HepG2 (cell line): ENCODE data around the gene ARHGEF40. TPM values are rescaled to one million over a fixed set of nuclear protein-coding genes. Genes with fewer than 3 reads are reported as not detected.

Experiments used
- CCDC6 ChIP-seq: sonication (generic); formaldehyde crosslinking; IDR thresholded peaks from 2 replicates; pipeline ENCODE4 v1.8.1; 2022; ENCODE audit warnings: mild to moderate bottlenecking, missing genetic modification reagents, moderate library complexity
- EEA1 ChIP-seq: sonication (generic); formaldehyde crosslinking; IDR thresholded peaks from 2 replicates; pipeline ENCODE4 v1.5.1; 2020; ENCODE audit warnings: mild to moderate bottlenecking, missing genetic modification reagents, borderline replicate concordance
- JUNB ChIP-seq: sonication (generic); formaldehyde crosslinking; IDR thresholded peaks from 2 replicates; pipeline ENCODE4 v1.8.0; 2022; ENCODE audit warnings: missing genetic modification reagents, mild to moderate bottlenecking, borderline replicate concordance
- MAFK ChIP-seq, 2 experiments: IDR thresholded peaks in 1 of 2; conservative IDR thresholded peaks in 1 of 2; 2 replicates each; pipeline ENCODE4 v1.6.1; 2011; ENCODE audit warnings: improper control_type of control experiment in 2 of 2, low read length in 2 of 2
- MYPOP ChIP-seq: sonication (generic); formaldehyde crosslinking; IDR thresholded peaks from 2 replicates; pipeline ENCODE4 v1.8.1; 2023; ENCODE audit warnings: mild to moderate bottlenecking, moderate library complexity, missing genetic modification reagents
- POLR2A ChIP-seq, 2 experiments: IDR thresholded peaks; 2 replicates each; pipeline ENCODE4 v1.6.1; 2011; ENCODE audit warnings: low read depth in 2 of 2, low read length in 2 of 2, mild to moderate bottlenecking in 1 of 2, moderate library complexity in 1 of 2; ENCODE audit not compliant: insufficient read depth in 1 of 2
- SNAPC2 ChIP-seq: sonication (generic); formaldehyde crosslinking; IDR thresholded peaks from 2 replicates; pipeline ENCODE4 v1.8.1; 2022; ENCODE audit warnings: mild to moderate bottlenecking, missing genetic modification reagents
- TBL1XR1 ChIP-seq: fragments of 150-350 bp; IDR thresholded peaks from 2 replicates; pipeline ENCODE4 v1.6.1; 2014; ENCODE audit warnings: borderline replicate concordance, low read length; ENCODE audit not compliant: partially characterized antibody
- TCF12 ChIP-seq, 2 experiments: fragments of 450-650 bp in 1 of 2; sonication (generic) in 1 of 2; formaldehyde crosslinking in 1 of 2; IDR thresholded peaks; 2 replicates each; pipeline versions ENCODE4 v1.6.1 to v1.8.0; 2017 to 2022; ENCODE audit warnings: antibody characterized with exemption in 1 of 2, mild to moderate bottlenecking in 1 of 2, missing genetic modification reagents in 1 of 2, moderate library complexity in 1 of 2
- YEATS2 ChIP-seq: sonication (generic); formaldehyde crosslinking; IDR thresholded peaks from 2 replicates; pipeline ENCODE4 v1.4.0; 2020; ENCODE audit warnings: missing genetic modification reagents, borderline replicate concordance
- ZBTB20 ChIP-seq: sonication (generic); formaldehyde crosslinking; IDR thresholded peaks from 2 replicates; pipeline ENCODE4 v1.8.1; 2023; ENCODE audit warnings: missing genetic modification reagents, low read depth, mild to moderate bottlenecking, borderline replicate concordance
- ZFX ChIP-seq: sonication (generic); formaldehyde crosslinking; IDR thresholded peaks from 2 replicates; pipeline ENCODE4 v1.4.0; 2020; ENCODE audit warnings: mild to moderate bottlenecking, low read depth, missing genetic modification reagents, moderate library complexity
- ZFY ChIP-seq: sonication (generic); formaldehyde crosslinking; IDR thresholded peaks from 2 replicates; pipeline ENCODE4 v1.4.0; 2020; ENCODE audit warnings: missing genetic modification reagents
- ZNF20 ChIP-seq: sonication (generic); formaldehyde crosslinking; IDR thresholded peaks from 2 replicates; pipeline ENCODE4 v1.4.0; 2020; ENCODE audit warnings: mild to moderate bottlenecking, moderate library complexity, missing genetic modification reagents
- ZNF3 ChIP-seq: IDR thresholded peaks from 2 replicates; pipeline ENCODE4 v1.7.0; 2017; ENCODE audit warnings: inconsistent platforms
- ZNF30 ChIP-seq: sonication (generic); formaldehyde crosslinking; IDR thresholded peaks from 2 replicates; pipeline ENCODE4 v1.5.0; 2020; ENCODE audit warnings: mild to moderate bottlenecking, missing genetic modification reagents
- ZNF547 ChIP-seq: sonication (generic); formaldehyde crosslinking; IDR thresholded peaks from 2 replicates; pipeline ENCODE4 v1.5.1; 2020; ENCODE audit warnings: mild to moderate bottlenecking, missing genetic modification reagents
- ZNF614 ChIP-seq: IDR thresholded peaks from 2 replicates; pipeline ENCODE4 v1.6.1; 2018; ENCODE audit warnings: missing biosample characterization, missing genetic modification reagents, inconsistent platforms, borderline replicate concordance
- polyA plus RNA-seq, 8 experiments: library from polyadenylated mRNA; depleted of rRNA in 3 of 8; stranded (reverse) in 7 of 8; unstranded in 1 of 8; fragments of >200 nt; fragmentation: Illumina TruSeq in 4 of 8; extraction: Trizol in 4 of 8; gene quantifications; 2 replicates each; pipeline versions ENCODE4 v1.2.1 to v1.2.3, GENCODE V29; 2011 to 2016; ENCODE audit warnings: low read depth in 4 of 8, missing spikeins in 1 of 8, mixed read lengths in 1 of 8; ENCODE audit not compliant: insufficient read depth in 1 of 8
- total RNA-seq, 5 experiments: library from RNA; depleted of rRNA; stranded (reverse); fragments of >200 nt; fragmentation: Illumina TruSeq; extraction: Trizol; gene quantifications; 2 replicates each; pipeline ENCODE4 v1.2.3, GENCODE V29; 2016; ENCODE audit warnings: low read depth in 1 of 5
- TF ChIP-seq, protein P1 (sequence below): sonication (generic); formaldehyde crosslinking; IDR thresholded peaks from 2 replicates; pipeline ENCODE4 v1.8.0; 2022; ENCODE audit warnings: mild to moderate bottlenecking, missing genetic modification reagents, borderline replicate concordance
- TF ChIP-seq, protein P2 (sequence below): sonication (generic); formaldehyde crosslinking; IDR thresholded peaks from 2 replicates; pipeline ENCODE4 v1.5.0; 2020; ENCODE audit warnings: mild to moderate bottlenecking, low read depth, missing genetic modification reagents, borderline replicate concordance
- TF ChIP-seq, protein P3 (sequence below): sonication (generic); formaldehyde crosslinking; IDR thresholded peaks from 2 replicates; pipeline ENCODE4 v1.9.0; 2022; ENCODE audit warnings: low read depth, missing genetic modification reagents

ARHGEF40 gene
- total and polyA plus RNA-seq, 2 of the 13 experiments (the other 11 are each of a cell fraction or from before 2014, with no cell fraction given) = 28.1 to 78.1 TPM

GRCh38 chr14:21102521-21103410 lies 32.7 kb downstream of the ARHGEF40 start (continued):
- TF ChIP-seq MAFK (conservative IDR thresholded peaks at IDR 0.05 in 1 of 2, IDR thresholded peaks at IDR 0.05 in 1 of 2; ENCODE audit: low read length in 2 of 2) (peak; percentile 30 to 40; a peak in 2 of 4 replicates), TCF12 (IDR thresholded peaks at IDR 0.05) (no peak), TCF12 (CRISPR knock-in tag; IDR thresholded peaks at IDR 0.05) (0 out of 2 replicates have a peak, but pooled peaks have one; percentile 8), ZNF20 (CRISPR knock-in tag) (0 out of 2 replicates have a peak, but pooled peaks have one; percentile 3), YEATS2 (CRISPR knock-in tag) (no peak), ZFY (peak; percentile 58; the same call in 1 of the 2 replicates), TBL1XR1 (no peak), SNAPC2 (no peak), ZNF614 (peak; percentile 24; the same call in 1 of the 2 replicates), CCDC6 (CRISPR knock-in tag) (no peak), POLR2A (IDR thresholded peaks at IDR 0.05; ENCODE audit: insufficient read depth in 1 of 2, low read depth in 2 of 2, low read length in 2 of 2) (no peak), ZNF547 (no peak), JUNB (no peak), EEA1 (0 out of 2 replicates have a peak, but pooled peaks have one; percentile 20), MYPOP (CRISPR knock-in tag) (no peak), ZNF30 (CRISPR knock-in tag) (no peak), ZNF3 (CRISPR knock-in tag) (no peak), ZFX (CRISPR knock-in tag) (peak; percentile 59; the same call in 1 of the 2 replicates), ZBTB20 (CRISPR knock-in tag) (no peak)
- TF ChIP-seq, protein P1, sequence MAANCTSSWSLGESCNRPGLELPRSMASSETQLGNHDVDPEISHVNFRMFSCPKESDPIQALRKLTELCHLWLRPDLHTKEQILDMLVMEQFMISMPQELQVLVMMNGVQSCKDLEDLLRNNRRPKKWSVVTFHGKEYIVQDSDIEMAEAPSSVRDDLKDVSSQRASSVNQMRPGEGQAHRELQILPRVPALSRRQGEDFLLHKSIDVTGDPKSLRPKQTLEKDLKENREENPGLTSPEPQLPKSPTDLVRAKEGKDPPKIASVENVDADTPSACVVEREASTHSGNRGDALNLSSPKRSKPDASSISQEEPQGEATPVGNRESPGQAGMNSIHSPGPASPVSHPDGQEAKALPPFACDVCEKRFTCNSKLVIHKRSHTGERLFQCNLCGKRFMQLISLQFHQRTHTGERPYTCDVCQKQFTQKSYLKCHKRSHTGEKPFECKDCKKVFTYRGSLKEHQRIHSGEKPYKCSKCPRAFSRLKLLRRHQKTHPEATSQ = no peak
- TF ChIP-seq, protein P2, sequence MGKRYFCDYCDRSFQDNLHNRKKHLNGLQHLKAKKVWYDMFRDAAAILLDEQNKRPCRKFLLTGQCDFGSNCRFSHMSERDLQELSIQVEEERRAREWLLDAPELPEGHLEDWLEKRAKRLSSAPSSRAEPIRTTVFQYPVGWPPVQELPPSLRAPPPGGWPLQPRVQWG (CRISPR knock-in tag) = no peak
- TF ChIP-seq, protein P3, sequence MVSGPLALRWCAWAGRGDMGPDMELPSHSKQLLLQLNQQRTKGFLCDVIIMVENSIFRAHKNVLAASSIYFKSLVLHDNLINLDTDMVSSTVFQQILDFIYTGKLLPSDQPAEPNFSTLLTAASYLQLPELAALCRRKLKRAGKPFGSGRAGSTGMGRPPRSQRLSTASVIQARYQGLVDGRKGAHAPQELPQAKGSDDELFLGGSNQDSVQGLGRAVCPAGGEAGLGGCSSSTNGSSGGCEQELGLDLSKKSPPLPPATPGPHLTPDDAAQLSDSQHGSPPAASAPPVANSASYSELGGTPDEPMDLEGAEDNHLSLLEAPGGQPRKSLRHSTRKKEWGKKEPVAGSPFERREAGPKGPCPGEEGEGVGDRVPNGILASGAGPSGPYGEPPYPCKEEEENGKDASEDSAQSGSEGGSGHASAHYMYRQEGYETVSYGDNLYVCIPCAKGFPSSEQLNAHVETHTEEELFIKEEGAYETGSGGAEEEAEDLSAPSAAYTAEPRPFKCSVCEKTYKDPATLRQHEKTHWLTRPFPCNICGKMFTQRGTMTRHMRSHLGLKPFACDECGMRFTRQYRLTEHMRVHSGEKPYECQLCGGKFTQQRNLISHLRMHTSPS = no peak
